Measurements from ENCODE around the gene RTL10. TPM values are rescaled to one million over a fixed set of nuclear protein-coding genes. Genes with fewer than 3 reads are reported as not detected.

RTL10 gene
- total RNA-seq, 1 experiment from 2014 or later, result 21.5 TPM

DNA sequence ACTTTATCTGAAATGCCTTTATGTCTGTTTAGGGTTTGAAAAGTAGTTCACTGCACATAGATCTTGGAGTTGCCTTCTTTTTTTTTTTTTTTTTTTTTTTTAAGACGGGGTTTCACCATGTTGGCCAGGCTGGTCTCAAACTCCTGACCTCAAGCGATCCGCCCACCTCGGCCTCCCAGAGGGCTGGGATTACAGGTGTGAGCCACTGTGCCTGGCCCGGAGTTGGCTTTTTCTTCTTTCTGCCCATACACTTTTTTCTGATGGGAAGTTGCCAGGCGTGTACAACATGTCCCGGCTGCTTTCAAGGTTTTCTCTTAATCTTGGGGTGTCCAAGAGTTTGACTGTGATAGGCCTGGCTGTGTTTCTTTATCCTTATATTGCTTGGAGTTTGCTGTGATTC, 12.9 kb upstream of the RTL10 start:
- no peak for DNase-seq (ENCODE audit: low spot score)
- Mint-ChIP-seq H3K27me3 (ENCODE audit: low read depth) (no peaks in the 10 kb centered on the region), H3K36me3 (no peaks in the 10 kb centered on the region), H3K4me1 (peaks cover 14% of the 10 kb centered on the region), H3K4me3 (no peak overlapping the region), H3K27ac (no peak overlapping the region), H3K9me3 (no peaks in the 10 kb centered on the region)
- TF ChIP-seq ZNF416 (CRISPR knock-in tag; IDR thresholded peaks at IDR 0.05) (no peak), ZNF396 (CRISPR knock-in tag; IDR thresholded peaks at IDR 0.05; ENCODE audit: borderline replicate concordance) (no peak), KAT7 (CRISPR knock-in tag; IDR thresholded peaks at IDR 0.05; ENCODE audit: borderline replicate concordance) (no peak), SP1 (CRISPR knock-in tag; conservative IDR thresholded peaks at IDR 0.05) (no peak), ZNF317 (CRISPR knock-in tag; IDR thresholded peaks at IDR 0.05; ENCODE audit: borderline replicate concordance, low read depth) (no peak)
- TF ChIP-seq, protein P1, sequence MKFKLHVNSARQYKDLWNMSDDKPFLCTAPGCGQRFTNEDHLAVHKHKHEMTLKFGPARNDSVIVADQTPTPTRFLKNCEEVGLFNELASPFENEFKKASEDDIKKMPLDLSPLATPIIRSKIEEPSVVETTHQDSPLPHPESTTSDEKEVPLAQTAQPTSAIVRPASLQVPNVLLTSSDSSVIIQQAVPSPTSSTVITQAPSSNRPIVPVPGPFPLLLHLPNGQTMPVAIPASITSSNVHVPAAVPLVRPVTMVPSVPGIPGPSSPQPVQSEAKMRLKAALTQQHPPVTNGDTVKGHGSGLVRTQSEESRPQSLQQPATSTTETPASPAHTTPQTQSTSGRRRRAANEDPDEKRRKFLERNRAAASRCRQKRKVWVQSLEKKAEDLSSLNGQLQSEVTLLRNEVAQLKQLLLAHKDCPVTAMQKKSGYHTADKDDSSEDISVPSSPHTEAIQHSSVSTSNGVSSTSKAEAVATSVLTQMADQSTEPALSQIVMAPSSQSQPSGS (CRISPR knock-in tag; IDR thresholded peaks at IDR 0.05; ENCODE audit: borderline replicate concordance, low read depth), result no peak
- CTCF ChIA-PET, result interaction anchor here (1.2 kb wide), 1 partner anchor 12 kb away, joined by 3 read pairs; no protein-coding TSS in a partner anchor
- POLR2A ChIA-PET, result no interaction called here
- ATAC-seq, result no peak

DNA sequence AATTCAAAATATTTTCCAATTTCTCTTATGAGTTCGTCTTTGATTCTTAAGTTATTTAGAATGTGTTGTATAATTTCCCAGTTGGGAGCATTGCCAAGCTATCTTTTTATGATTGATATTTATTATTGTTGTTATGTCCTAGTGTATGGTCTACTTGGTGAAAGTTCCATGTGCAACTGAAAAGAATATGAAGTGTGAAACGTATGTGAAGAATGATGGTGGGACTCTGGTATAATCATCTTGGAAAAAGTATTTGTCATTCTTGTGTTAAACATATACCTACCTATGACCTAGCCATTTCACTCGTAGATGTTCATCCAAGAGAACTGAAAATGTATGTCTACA, 12.0 kb upstream of the RTL10 start:
- ATAC-seq, result no peak

DNA sequence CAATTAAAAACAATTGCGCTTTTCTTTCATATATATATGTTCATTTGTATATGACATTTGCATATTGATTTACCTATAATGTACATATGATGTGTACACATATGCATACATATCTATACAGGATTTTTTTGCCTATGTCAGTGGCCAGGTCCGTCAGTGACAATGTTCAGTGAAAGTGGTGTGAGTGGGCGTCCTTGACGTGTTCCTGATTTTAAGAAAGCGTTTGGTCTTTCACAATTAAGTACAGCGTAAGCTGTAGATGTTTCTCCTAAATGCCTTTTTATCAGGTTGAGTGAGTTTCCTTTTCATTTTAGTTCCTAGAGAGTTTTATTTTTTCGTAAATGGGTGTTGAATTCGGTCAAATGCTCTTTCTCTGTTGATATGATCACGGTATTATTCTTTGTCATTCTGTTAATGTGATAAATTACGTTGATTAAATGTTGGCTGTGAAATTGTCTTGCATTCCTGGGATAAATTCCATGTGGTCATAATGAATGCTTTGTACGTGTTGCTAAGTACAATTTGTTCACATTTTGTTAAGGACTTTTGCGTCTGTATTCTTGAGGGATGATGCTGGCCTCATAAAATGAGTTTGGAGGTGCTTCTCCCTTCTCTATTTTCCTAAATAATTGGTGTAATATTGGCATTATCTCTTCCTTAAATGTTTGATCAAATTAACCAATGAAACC, 10.6 kb upstream of the RTL10 start:
- TF ChIP-seq ZNF263 (CRISPR knock-in tag; IDR thresholded peaks at IDR 0.05; ENCODE audit: low read depth) (no peak), ZNF121 (CRISPR knock-in tag; IDR thresholded peaks at IDR 0.05) (no peak), SMAD3 (CRISPR knock-in tag; IDR thresholded peaks at IDR 0.05; ENCODE audit: borderline replicate concordance) (no peak), SOX15 (CRISPR knock-in tag; IDR thresholded peaks at IDR 0.05) (no peak), ARID4B (CRISPR knock-in tag; IDR thresholded peaks at IDR 0.05; ENCODE audit: borderline replicate concordance) (no peak), TP53 (CRISPR knock-in tag; IDR thresholded peaks at IDR 0.05) (no peak), TEAD4 (CRISPR knock-in tag; IDR thresholded peaks at IDR 0.05) (no peak), TCF7 (CRISPR knock-in tag; IDR thresholded peaks at IDR 0.05; ENCODE audit: low read depth) (no peak), MYBL2 (CRISPR knock-in tag; IDR thresholded peaks at IDR 0.05) (no peak)
- TF ChIP-seq, protein P2, sequence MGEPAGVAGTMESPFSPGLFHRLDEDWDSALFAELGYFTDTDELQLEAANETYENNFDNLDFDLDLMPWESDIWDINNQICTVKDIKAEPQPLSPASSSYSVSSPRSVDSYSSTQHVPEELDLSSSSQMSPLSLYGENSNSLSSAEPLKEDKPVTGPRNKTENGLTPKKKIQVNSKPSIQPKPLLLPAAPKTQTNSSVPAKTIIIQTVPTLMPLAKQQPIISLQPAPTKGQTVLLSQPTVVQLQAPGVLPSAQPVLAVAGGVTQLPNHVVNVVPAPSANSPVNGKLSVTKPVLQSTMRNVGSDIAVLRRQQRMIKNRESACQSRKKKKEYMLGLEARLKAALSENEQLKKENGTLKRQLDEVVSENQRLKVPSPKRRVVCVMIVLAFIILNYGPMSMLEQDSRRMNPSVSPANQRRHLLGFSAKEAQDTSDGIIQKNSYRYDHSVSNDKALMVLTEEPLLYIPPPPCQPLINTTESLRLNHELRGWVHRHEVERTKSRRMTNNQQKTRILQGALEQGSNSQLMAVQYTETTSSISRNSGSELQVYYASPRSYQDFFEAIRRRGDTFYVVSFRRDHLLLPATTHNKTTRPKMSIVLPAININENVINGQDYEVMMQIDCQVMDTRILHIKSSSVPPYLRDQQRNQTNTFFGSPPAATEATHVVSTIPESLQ (CRISPR knock-in tag; IDR thresholded peaks at IDR 0.05), result no peak
- Mint-ChIP-seq H3K27me3 (ENCODE audit: low read depth) (no peaks in the 10 kb centered on the region), H3K9me3 (no peaks in the 10 kb centered on the region), H3K4me1 (peaks cover 14% of the 10 kb centered on the region), H3K36me3 (no peaks in the 10 kb centered on the region), H3K27ac (no peak overlapping the region), H3K4me3 (no peak overlapping the region)
- ATAC-seq (no peak), DNase-seq (ENCODE audit: low spot score) (no peak)
- ChIA-PET CTCF (interaction anchor here (1.6 kb wide), 1 partner anchor 135 kb away, joined by 4 read pairs; no protein-coding TSS in a partner anchor), POLR2A (interaction anchor here (2.0 kb wide), 1 partner anchor 11 kb away, joined by 4 read pairs; no protein-coding TSS in a partner anchor)

More for the DNA sequence above, 12.0 kb upstream of the RTL10 start:
- TF ChIP-seq NFYB (CRISPR knock-in tag; conservative IDR thresholded peaks at IDR 0.05; ENCODE audit: low read depth) (no peak), CREB1 (CRISPR knock-in tag; IDR thresholded peaks at IDR 0.05) (no peak)
- TF ChIP-seq, protein P3, sequence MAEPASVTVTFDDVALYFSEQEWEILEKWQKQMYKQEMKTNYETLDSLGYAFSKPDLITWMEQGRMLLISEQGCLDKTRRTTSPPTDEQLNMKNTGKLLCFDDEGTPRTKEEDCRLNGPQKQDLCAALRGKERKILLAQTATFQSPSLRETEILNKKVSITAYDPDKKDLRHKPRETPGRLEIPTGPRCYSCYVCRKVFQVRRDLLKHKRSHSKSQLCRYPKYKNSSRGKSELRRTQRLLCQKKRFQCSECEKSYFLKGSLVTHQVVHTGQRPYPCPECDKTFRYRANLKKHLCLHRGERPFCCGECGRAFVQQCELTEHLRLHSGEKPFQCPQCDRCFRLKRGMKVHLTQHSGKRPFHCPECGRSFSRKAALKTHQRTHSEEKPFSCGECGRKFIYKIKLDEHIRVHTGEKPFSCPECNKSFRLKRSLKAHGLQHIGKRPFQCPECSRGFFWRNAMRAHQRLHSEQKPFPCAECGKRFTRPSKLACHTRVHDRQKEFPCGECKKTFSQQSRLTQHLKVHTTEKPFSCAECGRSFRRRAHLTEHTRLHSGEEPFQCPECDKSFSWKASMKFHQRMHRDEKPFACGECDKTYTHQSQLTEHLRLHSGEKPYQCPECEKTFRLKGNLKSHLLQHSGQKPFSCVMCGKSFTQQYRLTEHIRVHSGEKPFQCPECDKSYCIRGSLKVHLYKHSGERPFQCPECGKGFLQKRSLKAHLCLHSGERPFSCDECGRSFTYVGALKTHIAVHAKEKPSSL (CRISPR knock-in tag; conservative IDR thresholded peaks at IDR 0.05), result no peak
- Mint-ChIP-seq H3K4me3 (no peak overlapping the region), H3K9me3 (no peaks in the 10 kb centered on the region), H3K27ac (no peak overlapping the region), H3K4me1 (peaks cover 14% of the 10 kb centered on the region), H3K27me3 (ENCODE audit: low read depth) (no peaks in the 10 kb centered on the region), H3K36me3 (no peaks in the 10 kb centered on the region)
- DNase-seq (ENCODE audit: low spot score), result no peak
- ChIA-PET POLR2A (no interaction called here), CTCF (interaction anchor here (1.6 kb wide), 1 partner anchor 136 kb away, joined by 4 read pairs; no protein-coding TSS in a partner anchor)
